Fibroblast of pulmonary artery (primary cell): Measurements from ENCODE around the gene ACYP2.
"Not testable (repeated sequence)": the region's sequence is repeated elsewhere in the genome, so short reads cannot be mapped to it uniquely, and the experiment has no call there.

Experiments
- DNase-seq: peaks from one replicate; pipeline ENCODE4 v3.0.0-alpha.2; 2010; ENCODE audit warnings: low read depth
- H3K4me3 ChIP-seq: replicated peaks from 2 replicates; pipeline ENCODE4 v1.5.1; 2011; ENCODE audit warnings: low read depth, mild to moderate bottlenecking, control low read depth, low read length, moderate library complexity
- CTCF ChIP-seq: IDR thresholded peaks from 2 replicates; pipeline ENCODE4 v1.5.1; 2011; ENCODE audit warnings: mild to moderate bottlenecking, control low read depth, low read length, inconsistent platforms; ENCODE audit errors: missing control alignments

Gene ACYP2

GRCh38 chr2:54122939-54123338 lies 7.5 kb downstream of the ACYP2 start:
- peak; percentile 51 for DNase-seq
- no peak for TF ChIP-seq CTCF
- H3K4me3 ChIP-seq: no peak overlapping the region

GRCh38 chr2:54127174-54127573 lies 11.8 kb downstream of the ACYP2 start:
- not testable (repeated sequence) for H3K4me3 ChIP-seq

GRCh38 chr2:54133056-54133455 lies 17.6 kb downstream of the ACYP2 start:
- no peak for DNase-seq
- no peak for TF ChIP-seq CTCF
- H3K4me3 ChIP-seq: no peak overlapping the region

More at GRCh38 chr2:54127174-54127573, 11.8 kb downstream of the ACYP2 start:
- not testable (repeated sequence) for DNase-seq

GRCh38 chr2:54139210-54139609 lies 23.8 kb downstream of the ACYP2 start:
- H3K4me3 ChIP-seq: no peak overlapping the region
- no peak for TF ChIP-seq CTCF
- DNase-seq: no peak

GRCh38 chr2:54143780-54144179 lies 28.4 kb downstream of the ACYP2 start:
- no peak for TF ChIP-seq CTCF
- no peak for DNase-seq
- H3K4me3 ChIP-seq: no peak overlapping the region

DNA sequence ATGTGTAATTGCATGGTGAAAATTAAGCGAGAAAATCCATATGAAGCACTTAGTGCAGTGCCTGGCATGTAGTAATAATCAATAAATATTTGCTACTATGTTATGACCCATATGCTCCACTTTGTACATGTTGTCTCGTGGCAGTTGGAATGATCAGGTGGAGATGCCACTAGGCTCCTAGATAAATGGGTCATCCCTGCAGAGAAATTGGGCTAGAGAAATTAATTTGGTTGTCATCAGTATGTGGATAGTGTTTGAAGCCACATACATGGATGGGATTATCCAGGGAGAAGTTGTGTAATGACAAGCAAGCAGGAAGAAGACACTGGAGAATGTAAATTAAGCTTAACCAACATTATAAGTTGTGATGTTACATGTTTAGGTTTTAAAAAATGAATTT lies 33.0 kb downstream of the ACYP2 start:
- H3K4me3 ChIP-seq: no peak overlapping the region
- no peak for DNase-seq
- no peak for TF ChIP-seq CTCF

DNA sequence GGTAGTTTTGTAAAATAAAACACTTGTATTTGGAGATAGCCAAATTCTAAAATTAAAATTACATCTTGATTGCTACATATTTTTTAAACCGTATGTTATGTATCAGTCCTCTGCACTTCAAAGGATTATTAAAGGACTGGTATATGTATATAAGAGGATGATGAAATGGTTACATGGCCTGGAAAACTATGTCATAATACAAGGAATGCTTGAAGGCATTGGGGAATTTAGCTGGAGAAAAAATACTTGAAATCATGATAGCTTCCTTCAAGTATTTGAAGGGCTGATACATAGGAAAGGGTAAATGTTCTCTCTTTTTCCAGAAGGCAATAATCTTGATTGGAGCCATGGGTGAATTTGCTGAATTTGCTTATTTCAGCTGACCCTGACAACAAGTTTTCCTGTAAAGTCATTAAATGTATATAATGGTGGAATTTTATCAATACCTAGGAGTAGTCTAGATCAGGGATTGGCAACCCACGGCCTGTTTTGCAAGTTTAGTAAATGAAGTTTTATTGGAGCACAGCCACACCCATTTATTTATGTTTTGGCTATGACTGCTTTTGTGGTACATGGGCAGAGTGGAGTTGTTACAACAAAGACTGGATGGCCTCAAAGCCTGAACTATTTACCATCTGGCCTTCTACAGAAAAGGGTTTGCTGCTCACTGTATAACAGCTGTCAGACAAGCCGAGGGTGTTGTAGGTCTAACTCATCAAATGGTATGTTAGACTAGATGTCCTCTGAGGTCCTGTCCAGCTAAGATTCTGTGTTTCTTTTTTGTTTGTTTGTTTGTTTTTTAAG lies 34.4 kb downstream of the ACYP2 start:
- DNase-seq: peak; percentile 42
- no peak for TF ChIP-seq CTCF
- no peak overlapping the region for H3K4me3 ChIP-seq
